ENCODE results near the gene NDUFA6.
"Not testable (repeated sequence)": the region's sequence is repeated elsewhere in the genome, so short reads cannot be mapped to it uniquely, and the experiment has no call there.

Gene NDUFA6

GRCh38 chr22:42112793-42113192 is 22.2 kb upstream of the NDUFA6 start:
- DNase-seq (ENCODE audit: low spot score) = not testable (repeated sequence)

DNA sequence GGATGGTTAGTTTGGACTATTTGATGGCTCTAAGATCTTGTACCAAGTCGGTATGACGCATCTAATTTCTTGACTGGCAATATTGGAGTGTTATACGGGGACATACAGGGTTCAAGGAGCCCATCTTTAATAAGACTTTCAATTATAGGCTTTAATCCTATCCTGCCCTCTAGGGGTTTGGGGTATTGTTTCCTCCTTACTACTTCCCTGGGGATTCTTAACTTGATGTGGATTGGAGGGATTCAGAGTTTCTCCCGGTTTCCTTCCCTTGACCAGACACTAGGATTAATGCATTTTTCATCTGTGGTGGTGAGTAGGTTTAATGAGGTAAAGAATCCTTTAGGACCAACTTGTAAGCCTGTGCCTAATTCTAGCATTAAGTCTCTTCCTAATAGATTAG is 21.2 kb upstream of the NDUFA6 start:
- DNase-seq (ENCODE audit: low spot score) = no peak

GRCh38 chr22:42108848-42109247 is 18.3 kb upstream of the NDUFA6 start:
- no peak for DNase-seq (ENCODE audit: low spot score)

GRCh38 chr22:42104332-42104860 is 13.8 kb upstream of the NDUFA6 start:
- DNase-seq (ENCODE audit: low spot score) = not testable (repeated sequence)

GRCh38 chr22:42101199-42101598 is 10.6 kb upstream of the NDUFA6 start:
- no peak for DNase-seq (ENCODE audit: low spot score)

DNA sequence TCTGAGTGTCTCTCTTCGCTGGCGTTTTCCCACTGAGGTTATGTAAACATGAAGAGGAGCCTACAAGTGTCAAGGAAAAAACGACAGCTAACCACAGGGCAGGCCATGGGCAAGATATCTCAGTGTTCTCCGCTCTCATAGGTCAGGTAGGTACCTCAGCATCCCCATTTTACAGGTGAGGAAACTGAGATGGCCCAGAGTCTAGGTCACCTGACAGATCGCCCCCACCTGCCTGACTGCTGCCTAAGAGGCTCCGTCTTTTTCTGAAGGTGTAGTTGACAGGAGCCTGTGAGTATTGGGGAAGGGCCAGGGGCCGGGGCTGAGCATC is 847 bp upstream of the NDUFA6 start:
- DNase-seq (ENCODE audit: low spot score) = no peak

GRCh38 chr22:42086051-42086450 is 4.5 kb downstream of the NDUFA6 start:
- no peak for DNase-seq (ENCODE audit: low spot score)

- DNase-seq (ENCODE audit: low spot score) = no peak
Measured at GRCh38 chr22:42084874-42085273, 5.7 kb downstream of the NDUFA6 start.

DNA sequence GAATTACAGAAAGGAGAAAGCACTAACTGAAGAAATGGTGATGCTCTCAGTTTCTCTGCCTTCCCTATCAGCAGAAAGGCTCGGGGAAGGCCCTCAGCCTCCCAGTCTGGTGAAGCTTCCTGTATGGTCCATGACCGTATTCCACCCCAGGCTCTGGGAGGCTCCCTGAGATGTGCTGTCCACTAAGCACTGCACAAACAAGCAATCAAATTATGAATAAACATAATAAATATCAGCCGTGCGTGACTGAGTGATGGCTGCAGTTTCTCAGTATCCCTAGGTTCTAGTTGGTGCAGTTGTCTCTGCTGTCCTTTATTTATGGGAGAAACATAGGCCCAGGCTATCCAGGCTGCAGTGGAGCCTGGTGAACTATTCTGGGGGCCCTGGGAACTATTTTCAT is 7.5 kb downstream of the NDUFA6 start:
- no peak for DNase-seq (ENCODE audit: low spot score)

- peak; percentile 34 for DNase-seq (ENCODE audit: low spot score)
Measured at GRCh38 chr22:42080287-42080686, 10.3 kb downstream of the NDUFA6 start.

DNA sequence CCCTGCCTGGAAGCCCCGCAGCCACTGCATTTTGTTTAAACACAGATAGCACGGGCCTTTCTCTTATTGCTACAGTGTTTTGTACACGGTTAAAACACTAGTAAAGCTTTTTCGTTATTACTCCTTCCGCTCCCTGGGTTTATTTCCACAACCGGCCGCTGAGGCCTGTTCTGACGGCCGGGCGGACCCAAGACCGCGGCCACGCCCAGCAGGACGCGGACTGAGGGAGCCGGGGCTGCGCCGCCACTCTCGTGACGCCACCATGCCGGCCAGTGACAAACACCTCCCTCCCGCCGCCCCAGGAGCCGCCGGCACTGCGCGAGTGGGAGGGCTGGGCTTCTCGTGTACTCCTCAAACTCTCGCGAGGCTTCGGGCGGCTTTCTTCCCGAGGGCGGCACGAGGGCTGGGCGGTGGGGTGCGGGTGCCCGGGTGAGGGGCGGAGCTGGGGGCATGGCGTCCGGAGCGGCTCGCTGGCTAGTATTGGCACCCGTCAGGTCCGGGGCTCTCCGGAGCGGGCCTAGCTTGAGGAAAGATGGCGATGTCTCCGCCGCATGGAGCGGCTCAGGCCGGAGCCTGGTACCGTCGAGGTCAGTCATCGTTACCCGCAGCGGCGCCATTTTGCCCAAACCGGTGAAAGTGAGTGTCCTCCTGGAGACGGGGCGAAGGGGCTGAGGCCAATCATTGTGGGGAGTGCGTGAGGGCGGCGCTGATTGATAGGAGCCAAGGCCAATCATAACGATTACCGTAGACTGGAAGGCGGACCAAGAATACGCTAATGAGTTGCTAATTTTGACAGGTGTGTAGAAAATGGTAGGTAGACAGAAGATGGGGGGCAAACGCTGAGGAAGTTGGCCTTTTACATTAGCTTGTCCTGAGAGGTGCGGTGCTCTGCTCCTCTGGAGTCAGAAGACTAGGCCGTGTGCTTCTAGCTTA is 11.0 kb downstream of the NDUFA6 start, which contains the start of gene SMDT1:
TSS of gene SMDT1 (plus strand) at position 382 of the 933 bp plus-strand sequence. CDS start at position 451, 69 bp downstream.
- peak; percentile 98 for DNase-seq (ENCODE audit: low spot score)

- DNase-seq (ENCODE audit: low spot score) = no peak
Measured at GRCh38 chr22:42078469-42079318, 11.9 kb downstream of the NDUFA6 start.

DNA sequence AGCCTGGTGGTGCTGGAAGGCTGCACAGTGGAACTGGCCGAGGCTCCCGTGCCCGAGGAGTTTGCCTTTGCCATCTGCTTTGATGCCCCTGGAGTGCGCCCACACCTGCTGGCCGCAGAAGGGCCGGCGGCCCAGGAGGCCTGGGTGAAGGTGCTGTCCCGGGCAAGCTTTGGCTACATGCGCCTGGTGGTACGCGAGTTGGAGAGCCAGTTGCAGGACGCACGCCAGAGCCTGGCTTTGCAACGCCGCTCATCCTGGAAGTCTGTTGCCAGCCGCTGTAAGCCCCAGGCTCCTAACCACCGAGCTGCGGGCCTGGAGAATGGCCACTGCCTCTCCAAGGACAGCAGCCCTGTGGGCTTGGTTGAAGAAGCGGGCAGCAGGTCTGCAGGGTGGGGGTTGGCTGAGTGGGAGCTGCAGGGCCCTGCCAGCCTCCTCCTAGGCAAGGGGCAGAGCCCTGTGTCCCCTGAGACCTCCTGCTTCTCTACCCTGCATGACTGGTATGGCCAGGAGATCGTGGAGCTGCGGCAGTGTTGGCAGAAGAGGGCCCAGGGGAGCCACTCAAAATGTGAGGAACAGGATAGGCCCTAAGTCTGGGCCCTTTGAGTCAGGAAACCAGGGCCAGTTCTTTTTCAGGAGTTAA is 13.0 kb downstream of the NDUFA6 start:
- DNase-seq (ENCODE audit: low spot score) = no peak

- no peak for DNase-seq (ENCODE audit: low spot score)
Measured at GRCh38 chr22:42076764-42077485, 13.6 kb downstream of the NDUFA6 start.

DNA sequence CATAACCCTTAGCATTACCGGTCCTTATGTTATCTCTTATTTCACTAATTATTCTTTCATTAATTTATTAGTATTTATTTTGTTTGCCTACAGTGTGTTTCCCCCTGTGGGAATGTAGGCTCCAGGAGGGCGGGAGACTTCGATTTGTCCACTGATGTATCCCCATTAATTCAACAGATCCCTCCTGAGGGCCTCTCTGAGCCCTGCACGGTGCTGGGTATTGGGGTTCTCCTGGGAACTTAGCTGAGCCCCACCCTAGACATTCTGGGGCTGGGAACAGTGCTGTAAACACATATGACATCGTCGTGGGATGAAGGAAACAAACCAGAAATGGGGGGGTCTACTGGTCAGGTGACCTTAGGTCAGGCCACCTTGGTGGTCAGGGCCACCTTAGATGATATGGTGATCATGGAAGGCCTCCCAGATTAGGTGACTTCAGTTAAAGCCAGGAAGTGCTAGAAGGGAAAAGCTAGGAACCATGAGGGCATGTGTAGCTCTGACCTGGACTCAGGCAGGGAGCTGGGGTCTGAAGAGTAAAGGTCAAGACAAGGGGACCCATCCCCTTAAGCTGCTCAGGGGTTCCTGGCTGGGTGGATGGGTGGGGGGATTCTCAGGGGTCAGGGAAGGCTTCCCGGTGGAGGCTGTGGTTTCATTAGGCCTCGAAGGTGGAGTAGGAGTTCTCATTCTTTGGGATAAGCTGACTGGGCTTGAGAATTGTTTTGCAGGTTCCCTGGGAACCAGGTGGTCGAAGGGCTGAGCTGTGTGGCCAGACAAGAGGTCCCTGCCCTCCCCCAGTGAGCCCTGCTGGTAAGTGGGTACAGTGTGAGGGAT is 15.5 kb downstream of the NDUFA6 start:
- DNase-seq (ENCODE audit: low spot score) = no peak

DNA sequence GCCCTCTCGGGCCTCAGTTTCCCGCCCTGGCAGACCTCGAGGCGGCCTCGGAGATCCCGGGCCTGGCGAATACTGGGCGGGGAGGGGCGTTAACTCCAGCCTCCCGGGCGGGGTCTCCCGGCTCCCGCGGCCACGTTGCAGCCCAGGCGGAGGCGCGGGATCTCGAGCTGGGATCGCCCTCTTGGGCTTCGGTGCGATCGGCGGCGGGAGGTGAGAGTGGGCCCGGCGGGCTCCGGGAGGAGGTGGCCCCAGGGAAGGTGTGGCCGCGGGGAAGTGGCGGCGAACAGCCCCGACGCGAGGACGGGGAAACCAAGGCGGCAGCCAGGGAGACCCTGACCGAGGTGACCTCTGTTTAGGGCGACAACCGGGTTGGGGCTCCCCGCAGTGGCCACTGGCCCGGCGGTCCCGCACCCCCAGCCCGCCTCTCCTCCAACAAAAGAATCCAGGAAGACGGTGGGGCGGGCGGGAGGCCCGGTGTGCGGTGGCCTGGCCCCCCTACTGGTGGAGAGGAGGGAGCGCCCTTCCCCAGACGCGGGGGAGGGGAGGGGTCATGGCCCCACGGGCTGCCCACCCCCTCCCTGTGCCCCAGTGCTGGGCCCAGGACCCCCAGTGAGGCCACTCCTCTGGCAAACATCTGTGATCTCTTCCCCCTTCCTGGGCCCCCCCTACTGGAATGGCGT is 16.3 kb downstream of the NDUFA6 start, which contains the start of gene PHETA2:
TSS of gene PHETA2 (plus strand) at position 117 of the 680 bp plus-strand sequence. CDS start 3,046 bp downstream, outside the sequence.
- peak; percentile 69 for DNase-seq (ENCODE audit: low spot score)

DNA sequence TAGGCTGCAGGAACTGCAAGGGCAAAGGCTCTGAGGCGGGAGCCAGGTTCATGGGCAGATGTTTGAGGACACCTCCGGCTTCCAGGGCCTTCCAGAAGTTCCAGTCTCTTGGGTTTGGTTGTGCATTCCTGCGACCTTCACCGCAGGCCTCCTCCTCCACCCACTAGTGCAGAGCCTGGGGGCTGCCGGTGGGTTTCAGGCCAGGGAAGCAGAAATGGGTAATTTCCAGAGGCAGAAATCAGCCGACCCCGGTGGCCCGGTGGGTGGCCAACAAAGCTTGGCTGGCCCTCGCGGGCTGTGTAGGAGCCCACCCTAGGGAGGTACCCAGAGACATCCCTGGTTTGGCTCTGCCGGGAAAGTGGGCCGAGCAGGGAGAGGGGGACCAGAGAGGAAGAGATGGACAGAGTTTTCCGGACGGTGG is 16.9 kb downstream of the NDUFA6 start:
- no peak for DNase-seq (ENCODE audit: low spot score)

DNA sequence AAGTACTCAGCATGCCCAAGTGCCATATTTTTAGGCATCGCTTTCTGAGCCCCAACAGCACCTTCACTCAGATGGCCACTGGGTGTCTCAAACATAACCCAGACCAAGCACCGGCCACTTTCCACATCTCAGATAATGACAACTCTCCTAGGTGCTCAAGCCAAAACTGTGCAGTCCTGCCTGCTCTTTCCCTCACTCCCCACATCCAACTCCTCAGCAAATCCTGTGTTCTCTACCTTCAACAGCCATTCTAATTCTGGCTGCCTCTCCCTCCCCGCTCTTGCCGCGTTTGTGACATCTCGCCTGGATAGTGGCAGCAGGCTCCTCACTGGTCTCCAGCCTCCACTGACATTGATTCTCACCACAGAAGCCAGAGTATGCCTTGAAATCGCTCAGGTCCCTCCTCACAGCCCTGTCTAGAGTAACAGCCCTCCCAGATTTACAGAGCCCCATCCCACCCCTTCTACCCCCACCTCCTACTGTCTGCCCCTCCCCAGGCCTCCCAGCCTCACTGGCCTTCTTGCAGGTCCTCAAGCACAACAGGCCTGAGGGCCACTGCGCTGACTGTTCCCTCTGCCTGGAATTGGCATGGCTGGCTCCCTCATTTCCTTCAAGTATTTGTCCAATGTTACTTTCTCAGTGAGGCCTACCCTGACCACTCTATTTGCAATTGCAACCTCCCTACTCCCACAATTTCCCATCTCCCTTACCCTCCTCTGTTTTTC is 17.8 kb downstream of the NDUFA6 start:
- DNase-seq (ENCODE audit: low spot score) = no peak

DNA sequence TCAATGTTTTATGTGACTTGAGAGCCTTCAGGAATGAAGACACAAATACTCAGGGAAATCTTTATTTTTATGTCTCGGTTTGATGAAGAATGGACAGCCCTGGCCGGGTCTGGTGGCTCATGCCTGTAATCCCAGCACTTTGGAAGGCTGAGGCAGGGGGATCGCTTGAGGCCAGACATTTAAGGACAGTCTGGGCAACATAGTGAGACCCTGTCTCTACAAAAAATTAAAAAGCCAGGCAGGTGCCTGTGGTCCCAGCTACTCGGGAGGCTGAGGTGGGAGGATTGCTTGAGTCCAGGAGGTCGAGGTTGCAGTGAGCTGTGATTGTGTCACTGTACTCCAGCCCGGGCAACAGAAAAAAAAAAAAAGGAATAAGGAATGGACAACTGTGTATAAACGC is 19.1 kb downstream of the NDUFA6 start:
- DNase-seq (ENCODE audit: low spot score) = not testable (repeated sequence)
